ENCODE data around the gene CCDC85C. TPM values are rescaled to one million over a fixed set of nuclear protein-coding genes. Genes with fewer than 3 reads are reported as not detected.

The CCDC85C gene
- total RNA-seq, 1 donor from 2014 or later, result 16.6 TPM

DNA sequence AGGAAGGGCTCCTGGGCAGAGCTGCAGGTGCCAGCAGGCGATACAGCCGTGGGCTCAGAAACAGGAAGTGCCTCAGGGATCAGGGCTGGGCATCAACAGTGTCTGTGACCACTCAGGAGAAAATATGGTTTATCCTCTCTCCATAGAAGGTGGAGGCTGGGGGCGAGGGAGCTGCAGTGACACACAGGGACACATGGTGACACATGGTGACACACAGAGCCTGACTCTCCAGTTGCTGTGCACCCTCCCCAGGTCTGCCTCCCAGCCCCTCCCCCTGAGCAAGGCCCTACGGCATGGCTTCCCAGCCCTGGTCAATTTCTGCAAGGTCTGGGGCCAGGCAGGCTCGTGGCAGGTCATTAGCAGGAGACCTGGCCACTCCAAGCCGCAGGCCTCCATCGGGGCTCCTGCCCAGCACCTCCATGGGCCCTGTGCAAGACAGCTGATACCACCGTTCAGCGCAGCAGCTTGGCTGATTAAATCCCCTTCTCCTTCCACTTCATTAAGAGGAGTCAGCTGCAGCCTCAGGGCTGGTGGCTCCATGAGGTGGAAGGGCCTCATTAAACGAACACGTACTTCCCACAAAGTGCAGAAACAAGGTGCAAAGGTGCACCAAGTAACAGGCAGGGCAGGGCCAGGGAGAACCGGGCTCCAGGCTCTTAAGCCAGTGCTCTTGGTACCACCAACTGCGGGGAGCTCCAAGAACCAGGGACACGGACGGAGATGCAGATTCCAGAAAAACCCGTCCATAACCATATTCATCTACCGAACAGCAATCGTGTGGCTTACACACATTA lies 62.1 kb downstream of the CCDC85C start:
- peaks cover 20% of the 10 kb centered on the region for H3K4me1 ChIP-seq (ENCODE audit: insufficient read depth, low read length)
- peaks cover 82% of the 10 kb centered on the region for H3K79me2 ChIP-seq (ENCODE audit: insufficient read depth, low read length)
- DNase-seq (ENCODE audit: low read depth), result no peak
- Mint-ChIP-seq H3K27me3 (ENCODE audit: low read depth, unreplicated experiment) (peaks cover 34% of the 10 kb centered on the region), H3K27ac (ENCODE audit: unreplicated experiment) (no peak overlapping the region), H3K36me3 (ENCODE audit: low read depth, unreplicated experiment) (peaks cover 4% of the 10 kb centered on the region), H3K9me3 (ENCODE audit: unreplicated experiment) (no peaks in the 10 kb centered on the region), H3K4me1 (ENCODE audit: low read depth, unreplicated experiment) (peaks cover 31% of the 10 kb centered on the region), H3K4me3 (ENCODE audit: unreplicated experiment) (no peak overlapping the region)
- no peaks in the 10 kb centered on the region for H3K9me3 ChIP-seq (ENCODE audit: insufficient read depth, low read depth, low read length)
- no peaks in the 10 kb centered on the region for H3K27me3 ChIP-seq (ENCODE audit: insufficient read depth, low read length)
- TF ChIP-seq EZH2 (IDR thresholded peaks at IDR 0.05; ENCODE audit: insufficient read depth, low read length) (no peak), CTCF (IDR thresholded peaks at IDR 0.05; ENCODE audit: insufficient read depth, low read depth, low read length) (no peak)
- no peak overlapping the region for H3K27ac ChIP-seq (ENCODE audit: low read depth, low read length)
- no peak for FAIRE-seq
- H3K36me3 ChIP-seq (ENCODE audit: insufficient read depth, low read length), result no peaks in the 10 kb centered on the region
- H3K4me2 ChIP-seq (ENCODE audit: low read length), result no peak overlapping the region
- H4K20me1 ChIP-seq (ENCODE audit: insufficient read depth, low read length), result peaks cover 59% of the 10 kb centered on the region
- no peak overlapping the region for H2AFZ ChIP-seq (ENCODE audit: low read depth, low read length)
- no peak overlapping the region for H3K9ac ChIP-seq (ENCODE audit: low read length)
- no peak overlapping the region for H3K4me3 ChIP-seq (ENCODE audit: insufficient read depth, low read depth, low read length)

DNA sequence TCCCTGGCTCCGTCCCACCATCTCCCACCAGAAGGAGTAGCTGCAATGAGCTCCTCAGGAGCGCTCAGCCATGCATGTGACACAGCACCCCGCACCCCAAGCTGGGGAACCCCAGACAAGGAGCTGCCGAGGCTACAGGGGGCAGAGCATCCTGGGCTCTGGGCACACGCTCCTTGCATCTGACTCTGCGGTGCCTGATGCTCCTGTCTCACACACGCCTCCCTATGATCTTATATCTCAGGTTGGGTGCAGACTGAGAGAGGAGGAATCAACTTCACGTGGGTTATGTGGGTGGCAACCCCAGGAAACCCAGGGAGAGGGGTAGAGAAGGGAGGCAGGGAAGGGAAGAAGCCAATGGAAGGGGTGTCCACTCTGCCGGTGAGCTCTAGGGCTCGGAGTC lies 62.8 kb downstream of the CCDC85C start:
- H2AFZ ChIP-seq (ENCODE audit: low read depth, low read length), result no peak overlapping the region
- H3K4me1 ChIP-seq (ENCODE audit: insufficient read depth, low read length), result peaks cover 25% of the 10 kb centered on the region
- no peak overlapping the region for H3K27ac ChIP-seq (ENCODE audit: low read depth, low read length)
- DNase-seq (ENCODE audit: low read depth) (no peak), FAIRE-seq (no peak)
- no peak overlapping the region for H3K27ac Mint-ChIP-seq (ENCODE audit: unreplicated experiment)
- no peaks in the 10 kb centered on the region for H3K9me3 Mint-ChIP-seq (ENCODE audit: unreplicated experiment)
- H4K20me1 ChIP-seq (ENCODE audit: insufficient read depth, low read length), result peaks cover 52% of the 10 kb centered on the region
- no peak for TF ChIP-seq CTCF (IDR thresholded peaks at IDR 0.05; ENCODE audit: insufficient read depth, low read depth, low read length)
- TF ChIP-seq EZH2 (IDR thresholded peaks at IDR 0.05; ENCODE audit: insufficient read depth, low read length), result no peak
- peaks cover 31% of the 10 kb centered on the region for H3K27me3 Mint-ChIP-seq (ENCODE audit: low read depth, unreplicated experiment)
- peaks cover 82% of the 10 kb centered on the region for H3K79me2 ChIP-seq (ENCODE audit: insufficient read depth, low read length)
- H3K9me3 ChIP-seq (ENCODE audit: insufficient read depth, low read depth, low read length), result no peaks in the 10 kb centered on the region
- H3K4me3 ChIP-seq (ENCODE audit: insufficient read depth, low read depth, low read length), result no peak overlapping the region
- no peaks in the 10 kb centered on the region for H3K36me3 ChIP-seq (ENCODE audit: insufficient read depth, low read length)
- H3K4me2 ChIP-seq (ENCODE audit: low read length), result no peak overlapping the region
- no peak overlapping the region for H3K9ac ChIP-seq (ENCODE audit: low read length)
- no peaks in the 10 kb centered on the region for H3K27me3 ChIP-seq (ENCODE audit: insufficient read depth, low read length)
- H3K36me3 Mint-ChIP-seq (ENCODE audit: low read depth, unreplicated experiment), result peaks cover 4% of the 10 kb centered on the region
- peaks cover 29% of the 10 kb centered on the region for H3K4me1 Mint-ChIP-seq (ENCODE audit: low read depth, unreplicated experiment)
- no peak overlapping the region for H3K4me3 Mint-ChIP-seq (ENCODE audit: unreplicated experiment)
